B cell (primary cell): ENCODE data around the gene NBEAL2.

ENCODE experiments used
- EZH2 ChIP-seq: IDR thresholded peaks from 2 replicates; pipeline ENCODE4 v1.6.1; 2012; ENCODE audit warnings: borderline replicate concordance, low read depth, mild to moderate bottlenecking, moderate library complexity, low read length; ENCODE audit not compliant: insufficient read depth, poor library complexity, severe bottlenecking
- TF ChIP-seq, protein P1 (sequence below): fragments of 200-600 bp; IDR thresholded peaks from one replicate; pipeline ENCODE4 v1.8.0; 2022; ENCODE audit warnings: antibody characterized with exemption, mild to moderate bottlenecking

DNA sequence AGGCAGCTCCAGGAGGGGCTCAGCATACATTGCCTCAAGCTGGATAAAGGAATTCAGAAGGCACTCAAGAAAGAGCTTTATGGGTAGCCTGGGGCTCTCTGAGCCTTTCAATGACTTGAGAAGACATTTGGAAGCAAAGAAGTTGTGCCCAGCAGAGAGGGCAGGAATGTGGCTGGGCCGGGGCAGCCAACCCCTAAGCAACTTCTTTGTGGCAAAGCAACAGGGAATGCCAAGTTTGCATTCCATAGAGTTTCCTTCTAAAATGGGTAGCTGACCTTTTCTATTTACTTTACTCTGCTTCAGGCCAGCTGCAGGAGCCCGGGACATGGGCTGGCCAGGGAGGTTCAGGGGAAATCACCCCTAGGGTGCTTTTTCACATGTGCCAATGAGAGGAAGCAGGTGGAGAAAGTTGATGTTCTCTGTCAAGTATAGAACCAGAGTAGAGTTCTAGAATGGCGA, 48.5 kb upstream of the NBEAL2 start:
- TF ChIP-seq, protein P1, sequence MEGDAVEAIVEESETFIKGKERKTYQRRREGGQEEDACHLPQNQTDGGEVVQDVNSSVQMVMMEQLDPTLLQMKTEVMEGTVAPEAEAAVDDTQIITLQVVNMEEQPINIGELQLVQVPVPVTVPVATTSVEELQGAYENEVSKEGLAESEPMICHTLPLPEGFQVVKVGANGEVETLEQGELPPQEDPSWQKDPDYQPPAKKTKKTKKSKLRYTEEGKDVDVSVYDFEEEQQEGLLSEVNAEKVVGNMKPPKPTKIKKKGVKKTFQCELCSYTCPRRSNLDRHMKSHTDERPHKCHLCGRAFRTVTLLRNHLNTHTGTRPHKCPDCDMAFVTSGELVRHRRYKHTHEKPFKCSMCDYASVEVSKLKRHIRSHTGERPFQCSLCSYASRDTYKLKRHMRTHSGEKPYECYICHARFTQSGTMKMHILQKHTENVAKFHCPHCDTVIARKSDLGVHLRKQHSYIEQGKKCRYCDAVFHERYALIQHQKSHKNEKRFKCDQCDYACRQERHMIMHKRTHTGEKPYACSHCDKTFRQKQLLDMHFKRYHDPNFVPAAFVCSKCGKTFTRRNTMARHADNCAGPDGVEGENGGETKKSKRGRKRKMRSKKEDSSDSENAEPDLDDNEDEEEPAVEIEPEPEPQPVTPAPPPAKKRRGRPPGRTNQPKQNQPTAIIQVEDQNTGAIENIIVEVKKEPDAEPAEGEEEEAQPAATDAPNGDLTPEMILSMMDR: no peak
- no peak for TF ChIP-seq EZH2
